ENCODE results near the gene TBC1D22A. TPM values are rescaled to one million over a fixed set of nuclear protein-coding genes. Genes with fewer than 3 reads are reported as not detected.

TBC1D22A gene
- total RNA-seq, 1 donor from 2014 or later: 28.9 TPM

- H3K4me3 Mint-ChIP-seq (ENCODE audit: unreplicated experiment): no peak overlapping the region
- peaks cover 15% of the 10 kb centered on the region for H3K36me3 Mint-ChIP-seq (ENCODE audit: unreplicated experiment)
- no peak for TF ChIP-seq CTCF (IDR thresholded peaks at IDR 0.05)
- H3K27me3 Mint-ChIP-seq (ENCODE audit: unreplicated experiment): no peaks in the 10 kb centered on the region
- H3K4me1 Mint-ChIP-seq (ENCODE audit: unreplicated experiment): no peaks in the 10 kb centered on the region
- H3K27ac Mint-ChIP-seq (ENCODE audit: unreplicated experiment): no peak overlapping the region
- DNase-seq (ENCODE audit: extremely low spot score, unreplicated experiment): no peak
- H3K9me3 Mint-ChIP-seq (ENCODE audit: unreplicated experiment): peaks cover 12% of the 10 kb centered on the region
Measured at GRCh38 chr22:47073075-47073474, 310.6 kb downstream of the TBC1D22A start.

- no peak for TF ChIP-seq CTCF (IDR thresholded peaks at IDR 0.05)
- Mint-ChIP-seq H3K27ac (ENCODE audit: unreplicated experiment) (no peak overlapping the region), H3K4me1 (ENCODE audit: unreplicated experiment) (no peaks in the 10 kb centered on the region), H3K9me3 (ENCODE audit: unreplicated experiment) (peaks cover 13% of the 10 kb centered on the region), H3K27me3 (ENCODE audit: unreplicated experiment) (no peaks in the 10 kb centered on the region), H3K36me3 (ENCODE audit: unreplicated experiment) (peaks cover 15% of the 10 kb centered on the region), H3K4me3 (ENCODE audit: unreplicated experiment) (no peak overlapping the region)
- no peak for DNase-seq (ENCODE audit: extremely low spot score, unreplicated experiment)
Measured at GRCh38 chr22:47074105-47074504, 311.7 kb downstream of the TBC1D22A start.

GRCh38 chr22:47075568-47075967 lies 313.1 kb downstream of the TBC1D22A start:
- peaks cover 27% of the 10 kb centered on the region for H3K9me3 Mint-ChIP-seq (ENCODE audit: unreplicated experiment)
- TF ChIP-seq CTCF (IDR thresholded peaks at IDR 0.05): no peak
- H3K4me3 Mint-ChIP-seq (ENCODE audit: unreplicated experiment): no peak overlapping the region
- H3K36me3 Mint-ChIP-seq (ENCODE audit: unreplicated experiment): peaks cover 16% of the 10 kb centered on the region
- H3K27me3 Mint-ChIP-seq (ENCODE audit: unreplicated experiment): no peaks in the 10 kb centered on the region
- H3K4me1 Mint-ChIP-seq (ENCODE audit: unreplicated experiment): no peaks in the 10 kb centered on the region
- no peak for DNase-seq (ENCODE audit: extremely low spot score, unreplicated experiment)
- H3K27ac Mint-ChIP-seq (ENCODE audit: unreplicated experiment): no peak overlapping the region

GRCh38 chr22:47076758-47077157 lies 314.3 kb downstream of the TBC1D22A start:
- TF ChIP-seq CTCF (IDR thresholded peaks at IDR 0.05): no peak
- no peaks in the 10 kb centered on the region for H3K4me1 Mint-ChIP-seq (ENCODE audit: unreplicated experiment)
- no peaks in the 10 kb centered on the region for H3K27me3 Mint-ChIP-seq (ENCODE audit: unreplicated experiment)
- H3K9me3 Mint-ChIP-seq (ENCODE audit: unreplicated experiment): peaks cover 29% of the 10 kb centered on the region
- no peak overlapping the region for H3K27ac Mint-ChIP-seq (ENCODE audit: unreplicated experiment)
- H3K36me3 Mint-ChIP-seq (ENCODE audit: unreplicated experiment): peaks cover 16% of the 10 kb centered on the region
- DNase-seq (ENCODE audit: extremely low spot score, unreplicated experiment): no peak
- H3K4me3 Mint-ChIP-seq (ENCODE audit: unreplicated experiment): no peak overlapping the region

GRCh38 chr22:47080100-47080499 lies 317.6 kb downstream of the TBC1D22A start:
- Mint-ChIP-seq H3K27me3 (ENCODE audit: unreplicated experiment) (no peaks in the 10 kb centered on the region), H3K36me3 (ENCODE audit: unreplicated experiment) (peaks cover 12% of the 10 kb centered on the region), H3K9me3 (ENCODE audit: unreplicated experiment) (peaks cover 33% of the 10 kb centered on the region), H3K27ac (ENCODE audit: unreplicated experiment) (no peak overlapping the region), H3K4me3 (ENCODE audit: unreplicated experiment) (no peak overlapping the region), H3K4me1 (ENCODE audit: unreplicated experiment) (no peaks in the 10 kb centered on the region)
- no peak for DNase-seq (ENCODE audit: extremely low spot score, unreplicated experiment)
- no peak for TF ChIP-seq CTCF (IDR thresholded peaks at IDR 0.05)

Data from osteocyte (in vitro differentiated cells).